Medulla oblongata (tissue), 1 donor: ENCODE data around the gene CRKL.
"Not testable (repeated sequence)": the region's sequence is repeated elsewhere in the genome, so short reads cannot be mapped to it uniquely, and the experiment has no call there.

Experiments
- DNase-seq: peaks from one replicate; pipeline ENCODE4 v3.0.0-alpha.2; 2015; ENCODE audit errors: extremely low spot score

CRKL gene

GRCh38 chr22:20901093-20902033 is 15.8 kb upstream of the CRKL start:
- DNase-seq = not testable (repeated sequence)

GRCh38 chr22:20903093-20903492 is 14.1 kb upstream of the CRKL start:
- no peak for DNase-seq

GRCh38 chr22:20904008-20904979 is 12.9 kb upstream of the CRKL start:
- DNase-seq = no peak

DNA sequence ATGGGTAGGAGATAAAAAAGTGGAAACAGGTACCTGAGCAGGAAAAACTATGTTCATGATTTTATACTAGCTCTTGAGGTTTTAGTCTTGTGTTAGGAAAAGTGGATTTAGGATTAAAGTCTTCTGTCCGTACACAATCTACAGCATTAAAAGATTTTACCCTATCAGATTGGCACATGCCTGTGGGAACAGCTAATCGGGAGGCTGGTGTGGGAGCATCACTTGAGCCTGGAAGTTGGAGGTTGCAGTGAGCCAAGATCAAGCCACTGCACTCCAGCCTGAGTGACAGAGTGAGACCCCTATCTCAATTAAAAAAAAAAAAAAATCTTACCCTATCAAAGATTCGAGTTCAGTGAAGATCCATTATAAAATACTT is 12.2 kb upstream of the CRKL start:
- DNase-seq = no peak

- DNase-seq = no peak
Measured at GRCh38 chr22:20905415-20906386, 11.5 kb upstream of the CRKL start.

- DNase-seq = no peak
Measured at GRCh38 chr22:20906387-20906767, 10.8 kb upstream of the CRKL start.

DNA sequence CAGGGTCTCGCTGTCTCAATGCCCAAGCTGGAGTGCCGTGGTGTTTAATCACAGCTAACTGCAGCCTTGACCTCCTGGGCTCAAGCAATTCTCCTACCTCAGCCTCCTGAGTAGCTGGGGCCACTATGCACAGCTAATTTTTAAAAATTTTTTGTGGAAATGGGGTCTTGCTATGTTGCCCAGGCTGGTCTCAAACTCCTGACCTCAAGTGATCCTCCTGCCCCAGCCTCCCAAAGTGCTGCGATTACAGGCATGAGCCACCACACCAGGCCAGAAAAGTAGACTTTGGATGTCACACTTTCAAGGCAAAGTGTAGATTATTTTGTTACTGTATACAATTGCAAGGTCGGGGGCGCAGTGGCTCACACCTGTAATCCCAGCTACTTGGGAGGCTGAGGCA is 8.5 kb upstream of the CRKL start:
- not testable (repeated sequence) for DNase-seq

DNA sequence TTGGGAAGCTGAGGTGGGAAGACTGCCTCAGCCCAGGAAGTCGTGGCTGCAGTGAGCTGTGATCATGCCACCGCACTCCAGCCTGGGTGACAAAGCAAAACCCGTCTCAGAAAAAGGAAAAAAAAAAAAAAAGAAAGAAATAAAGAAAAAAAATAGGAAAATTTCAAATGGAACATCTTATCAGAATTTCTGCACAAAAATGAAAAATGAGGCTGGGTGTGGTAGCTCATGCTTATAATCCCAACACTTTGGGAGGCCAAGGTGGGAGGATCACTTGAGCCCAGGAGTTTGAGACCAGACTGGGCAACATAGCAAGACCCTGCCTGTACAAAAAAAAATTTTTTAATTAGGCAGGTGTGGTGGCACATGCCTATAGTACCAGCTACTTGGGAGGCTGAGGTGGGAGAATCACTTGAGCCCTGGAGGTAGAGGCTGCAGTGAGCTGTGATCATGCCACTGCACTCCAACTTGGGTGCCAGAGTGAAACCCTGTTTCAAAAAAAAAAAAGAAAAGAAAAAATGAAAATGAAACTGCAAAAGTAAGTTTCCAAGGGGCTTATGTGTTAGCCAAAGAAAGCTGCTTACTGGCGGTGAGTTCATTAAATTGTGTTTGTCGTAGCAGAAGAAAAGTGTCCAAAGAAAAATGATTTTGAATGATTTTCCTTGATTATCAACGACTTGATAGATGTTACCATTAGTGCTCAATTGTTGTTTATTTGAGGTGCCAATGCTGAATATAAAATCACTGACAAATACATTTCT is 7.5 kb upstream of the CRKL start:
- no peak for DNase-seq

DNA sequence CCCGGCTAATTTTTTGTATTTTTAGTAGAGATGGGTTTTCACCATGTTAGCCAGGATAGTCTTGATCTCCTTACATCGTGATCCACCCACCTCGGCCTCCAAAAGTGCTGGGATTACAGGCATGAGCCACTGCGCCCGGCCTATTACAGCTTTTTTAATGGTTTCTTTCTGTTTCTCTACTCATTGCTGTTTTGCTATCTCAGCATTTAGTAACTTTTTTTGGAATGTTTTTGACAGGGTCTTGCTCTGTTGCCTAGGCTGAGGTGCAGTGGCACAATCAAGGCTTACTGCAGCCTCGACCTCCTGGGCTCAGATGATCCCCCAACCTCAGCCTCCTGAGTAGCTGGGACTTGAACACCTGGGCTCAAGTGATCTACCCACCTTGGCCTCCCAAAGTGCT is 4.7 kb upstream of the CRKL start:
- no peak for DNase-seq

DNA sequence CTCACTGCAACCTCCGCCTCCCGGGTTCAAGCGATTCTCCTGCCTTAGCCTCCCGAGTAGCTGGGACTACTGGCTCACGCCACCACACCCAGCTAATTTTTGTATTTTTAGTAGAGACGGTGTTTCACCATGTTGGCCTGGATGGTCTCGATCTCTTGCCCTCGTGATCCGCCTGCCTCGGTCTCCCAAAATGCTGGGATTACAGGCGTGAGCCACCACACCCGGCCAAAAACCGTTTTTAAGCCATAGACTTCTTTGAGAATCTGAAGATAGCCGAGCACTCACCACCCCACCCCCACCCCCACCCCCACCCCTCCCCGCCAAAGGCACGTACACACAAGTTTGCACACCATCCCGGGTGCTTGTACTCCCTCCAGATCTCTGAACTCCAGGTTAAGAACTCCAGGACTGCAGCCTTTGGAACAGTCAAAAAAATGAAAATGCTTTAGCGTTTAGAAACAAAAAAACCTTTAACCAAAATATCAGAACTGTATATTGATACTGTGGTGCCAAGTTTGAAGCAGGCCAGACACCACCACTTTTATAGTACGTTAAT is 1.5 kb downstream of the CRKL start:
- DNase-seq = no peak

DNA sequence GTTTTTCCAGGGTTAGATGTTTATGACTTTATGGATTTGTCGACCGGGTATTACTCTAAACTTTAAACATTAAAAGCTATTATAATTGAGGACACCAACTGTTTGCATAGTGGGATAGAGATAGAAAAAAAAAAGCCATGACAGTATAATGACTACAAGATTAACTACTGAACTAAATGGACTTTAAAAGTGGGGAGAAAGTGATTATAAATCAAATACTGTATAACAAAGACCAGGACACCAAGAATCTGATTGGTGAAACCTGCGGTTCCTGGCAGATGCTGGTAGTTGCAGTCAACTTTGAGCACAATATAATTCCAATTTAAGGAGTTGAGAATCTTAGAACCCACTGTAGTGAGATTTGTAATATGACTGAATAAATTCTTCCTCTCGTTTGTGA is 2.5 kb downstream of the CRKL start:
- no peak for DNase-seq

- DNase-seq = no peak
Measured at GRCh38 chr22:20920881-20921203, 3.6 kb downstream of the CRKL start.

DNA sequence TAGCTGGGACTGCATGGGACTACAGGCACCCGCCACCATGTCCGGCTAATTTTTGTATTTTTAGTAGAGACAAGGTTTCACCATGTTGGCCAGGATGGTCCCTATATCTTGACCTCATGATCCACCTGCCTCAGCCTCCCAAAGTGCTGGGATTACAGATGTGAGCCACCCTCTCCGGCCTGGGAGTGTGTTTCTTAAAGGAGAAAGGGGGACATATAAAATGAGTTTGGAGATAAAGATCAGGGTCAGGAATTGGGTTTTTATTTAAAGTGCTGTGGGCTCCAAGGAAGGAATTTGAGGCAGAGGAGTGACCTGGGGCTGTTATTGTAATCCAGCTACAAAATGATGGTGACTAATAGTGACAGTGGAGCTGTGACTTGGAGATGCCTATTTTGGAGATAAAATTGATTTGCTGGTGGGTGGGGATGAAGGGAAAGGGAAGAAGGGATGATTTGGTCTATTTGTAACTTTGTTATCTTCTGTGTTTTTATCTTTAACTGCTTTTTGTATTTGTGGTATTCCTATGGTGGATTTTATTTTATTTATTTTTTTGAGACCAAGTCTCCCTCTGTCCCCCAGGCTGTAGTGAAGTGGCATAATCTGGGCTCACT is 5.0 kb downstream of the CRKL start:
- DNase-seq = no peak

- no peak for DNase-seq
Measured at GRCh38 chr22:20926243-20926642, 9.0 kb downstream of the CRKL start.

DNA sequence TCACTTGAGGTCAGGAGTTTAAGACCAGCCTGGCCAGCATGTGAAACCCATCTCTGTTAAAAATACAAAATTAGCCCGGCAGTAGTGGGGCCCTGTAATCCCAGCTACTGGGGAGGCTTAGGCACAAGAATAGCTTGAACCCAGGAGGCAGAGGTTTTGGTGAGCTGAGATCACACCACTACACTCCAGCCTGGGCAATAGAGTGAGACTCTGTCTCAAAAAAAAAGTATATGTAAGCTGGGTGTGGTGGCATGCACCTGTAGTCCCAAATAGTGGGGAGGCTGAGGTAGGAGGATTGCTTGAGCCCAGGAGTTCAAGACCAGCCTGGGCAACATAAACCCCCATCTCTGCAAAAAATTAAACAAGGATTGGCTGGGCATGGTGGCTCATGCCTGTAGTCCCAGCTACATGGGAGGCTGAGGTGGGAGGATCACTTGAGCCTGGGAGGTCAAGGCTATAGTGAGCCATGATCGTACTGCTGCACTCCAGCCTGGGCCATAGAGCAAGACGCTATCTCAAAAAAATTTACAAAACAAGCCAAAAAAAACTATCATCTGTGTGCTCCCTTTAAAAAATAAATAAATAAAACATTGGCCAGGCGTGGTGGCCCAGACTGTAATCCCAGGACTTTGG is 10.8 kb downstream of the CRKL start:
- DNase-seq = no peak

GRCh38 chr22:20928573-20928967 is 11.4 kb downstream of the CRKL start:
- DNase-seq = no peak

GRCh38 chr22:20930004-20930403 is 12.8 kb downstream of the CRKL start:
- no peak for DNase-seq

- DNase-seq = not testable (repeated sequence)
Measured at GRCh38 chr22:20930435-20930834, 13.2 kb downstream of the CRKL start.

DNA sequence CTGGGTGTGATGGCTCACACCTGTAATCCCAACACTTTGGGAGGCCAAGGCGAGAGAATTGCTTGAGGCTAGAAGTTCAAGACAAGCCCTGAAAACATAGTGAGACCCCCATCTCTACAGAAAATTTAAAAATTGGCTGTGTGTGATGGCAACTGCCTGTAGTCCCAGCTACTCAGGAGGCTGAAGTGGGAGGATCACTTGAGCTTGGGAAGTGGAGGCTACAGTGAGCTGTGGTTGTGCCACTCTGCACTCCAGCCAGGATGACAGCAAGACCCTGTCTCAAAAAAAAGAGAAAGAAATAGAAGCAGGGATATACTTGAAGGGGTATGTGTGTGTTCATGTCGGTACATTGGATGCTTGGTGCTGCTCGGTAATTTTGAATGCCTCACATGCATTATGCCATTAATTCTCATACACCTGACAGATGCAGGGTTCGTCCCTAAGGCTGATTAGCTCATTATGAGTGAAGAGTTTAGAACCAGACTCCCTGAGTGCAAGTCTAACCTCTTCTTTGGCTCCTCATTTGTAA is 14.0 kb downstream of the CRKL start:
- no peak for DNase-seq
